Limb (tissue), 2 donors: ENCODE results near the gene NOX5.

Experiments used
- DNase-seq, 2 donors: peaks; one replicate each; pipeline ENCODE4 v3.0.0-alpha.2; 2016; ENCODE audit errors: extremely low spot score in 2 of 2

Gene NOX5

GRCh38 chr15:69099941-69100340 lies 85.4 kb downstream of the NOX5 start:
- no peak for DNase-seq

- no peak for DNase-seq
Measured at GRCh38 chr15:69100821-69101220, 86.3 kb downstream of the NOX5 start.

GRCh38 chr15:69104050-69104750 lies 89.7 kb downstream of the NOX5 start:
- DNase-seq = no peak

- no peak for DNase-seq
Measured at GRCh38 chr15:69105451-69105985, 91.0 kb downstream of the NOX5 start.

- no peak for DNase-seq
Measured at GRCh38 chr15:69107025-69107620, 92.6 kb downstream of the NOX5 start.
